Common myeloid progenitor, CD34-positive (primary cell): ENCODE data around the gene OR4Q3.
"Not testable (repeated sequence)": the region's sequence is repeated elsewhere in the genome, so short reads cannot be mapped to it uniquely, and the experiment has no call there.

ENCODE experiments used
- CTCF ChIA-PET: fragments of 350-600 bp; sonication (Branson Sonifier 250); formaldehyde crosslinking; loops from one replicate; lab custom pipeline; 2021; ENCODE audit warnings: antibody characterized with exemption; lab: Charles Lee
- POLR2A ChIA-PET: fragments of 350-600 bp; sonication (Branson Sonifier 250); formaldehyde crosslinking; loops from one replicate; lab custom pipeline; 2021; ENCODE audit warnings: antibody characterized with exemption; lab: Charles Lee
- DNase-seq, 3 donors: peaks; one replicate each; pipeline versions ENCODE4 v3.0.0 to v3.0.0-alpha.2; 2013
- H3K27ac ChIP-seq, 2 experiments: 1 replicate in 1 of 2; 2 replicates in 1 of 2; pipeline ENCODE4 v1.7.0; 2013; ENCODE audit warnings: inconsistent platforms in 2 of 2, low read length in 2 of 2, mild to moderate bottlenecking in 2 of 2, low read depth in 1 of 2, moderate library complexity in 1 of 2; ENCODE audit not compliant: severe bottlenecking in 2 of 2, insufficient read depth in 1 of 2, poor library complexity in 1 of 2
- H3K27me3 ChIP-seq, 5 experiments: replicated peaks in 2 of 5; 1 replicate in 3 of 5; 2 replicates in 2 of 5; pipeline versions ENCODE4 v1.6.1 to v1.7.0; 2013; ENCODE audit warnings: low read length in 4 of 5, mild to moderate bottlenecking in 2 of 5, moderate library complexity in 2 of 5, inconsistent platforms in 1 of 5; ENCODE audit not compliant: insufficient read depth in 5 of 5, control insufficient read depth in 4 of 5
- H3K36me3 ChIP-seq, 4 experiments: 1 replicate in 2 of 4; 2 replicates in 2 of 4; pipeline versions ENCODE4 v1.6.1 to v1.7.0; 2013; ENCODE audit warnings: low read length in 3 of 4, control low read depth in 1 of 4, mild to moderate bottlenecking in 1 of 4; ENCODE audit not compliant: control insufficient read depth in 4 of 4, insufficient read depth in 4 of 4
- H3K4me1 ChIP-seq, 4 experiments: 1 replicate in 3 of 4; 2 replicates in 1 of 4; pipeline versions ENCODE4 v1.6.1 to v1.7.1; 2013; ENCODE audit warnings: low read length in 3 of 4, mild to moderate bottlenecking in 3 of 4, control low read depth in 1 of 4, inconsistent platforms in 1 of 4, moderate library complexity in 1 of 4; ENCODE audit not compliant: control insufficient read depth in 4 of 4, insufficient read depth in 4 of 4; ENCODE audit errors: control extremely low read depth in 1 of 4
- H3K4me3 ChIP-seq, 7 experiments: 1 replicate in 4 of 7; 2 replicates in 3 of 7; pipeline versions ENCODE4 v1.5.1 to v1.7.0; 2013; ENCODE audit warnings: mild to moderate bottlenecking in 7 of 7, low read length in 6 of 7, moderate library complexity in 6 of 7, inconsistent platforms in 2 of 7, low read depth in 2 of 7, control low read depth in 1 of 7; ENCODE audit not compliant: insufficient read depth in 4 of 7, control insufficient read depth in 1 of 7; ENCODE audit errors: extremely low read depth in 1 of 7
- H3K9me3 ChIP-seq, 5 experiments: 1 replicate in 4 of 5; 2 replicates in 1 of 5; pipeline versions ENCODE4 v1.6.1 to v1.7.1; 2013; ENCODE audit warnings: low read length in 4 of 5, mild to moderate bottlenecking in 2 of 5, inconsistent platforms in 1 of 5, low read depth in 1 of 5, moderate library complexity in 1 of 5; ENCODE audit not compliant: control insufficient read depth in 4 of 5, insufficient read depth in 2 of 5; ENCODE audit errors: control extremely low read depth in 1 of 5
- WGBS: methylation state at CpG from one replicate; pipeline ENCODE4 v1.1.5; 2013; ENCODE audit not compliant: insufficient coverage; 5-methylcytosine and 5-hydroxymethylcytosine counted together

Gene OR4Q3

GRCh38 chr14:19796520-19797108 is 53.2 kb downstream of the OR4Q3 start:
- peaks cover 0 to 19% (median 0%) of the 10 kb centered on the region in 5 experiments for H3K9me3 ChIP-seq
- H3K27me3 ChIP-seq, H3K4me3 ChIP-seq, H3K27ac ChIP-seq, POLR2A ChIA-PET, H3K36me3 ChIP-seq, H3K4me1 ChIP-seq, DNase-seq, CTCF ChIA-PET: not testable (repeated sequence)
- 67% methylated on average over 4 of the region's 10 CpGs for WGBS
